Measurements from ENCODE around the gene ZNF484.
"Not testable (repeated sequence)": the region's sequence is repeated elsewhere in the genome, so short reads cannot be mapped to it uniquely, and the experiment has no call there.

Gene ZNF484

GRCh38 chr9:92877531-92878430, at the start of gene ZNF484:
ZNF484 (minus strand) TSS chr9:92878038; CDS start chr9:92875029, 3,009 bp downstream.
- Histone ChIP-seq H3K27me3 (ENCODE audit: control insufficient read depth, insufficient read depth, low read length) (no peaks in the 10 kb centered on the region), H3K27ac (ENCODE audit: low read depth, low read length) (peak within 1 kb of the TSS; percentile 78), H3K9me3 (ENCODE audit: control insufficient read depth, insufficient read depth, low read length) (no peaks in the 10 kb centered on the region), H3K4me1 (ENCODE audit: control insufficient read depth, insufficient read depth, low read length) (peaks cover 23% of the 10 kb centered on the region), H3K36me3 (ENCODE audit: control insufficient read depth, insufficient read depth, low read length) (peaks cover 4% of the 10 kb centered on the region; the same call in 1 of the 2 replicates), H3K4me3 (ENCODE audit: low read depth, low read length) (peak within 1 kb of the TSS; percentile 99), H3K9ac (ENCODE audit: low read depth, low read length) (peak within 1 kb of the TSS; percentile 83)

DNA sequence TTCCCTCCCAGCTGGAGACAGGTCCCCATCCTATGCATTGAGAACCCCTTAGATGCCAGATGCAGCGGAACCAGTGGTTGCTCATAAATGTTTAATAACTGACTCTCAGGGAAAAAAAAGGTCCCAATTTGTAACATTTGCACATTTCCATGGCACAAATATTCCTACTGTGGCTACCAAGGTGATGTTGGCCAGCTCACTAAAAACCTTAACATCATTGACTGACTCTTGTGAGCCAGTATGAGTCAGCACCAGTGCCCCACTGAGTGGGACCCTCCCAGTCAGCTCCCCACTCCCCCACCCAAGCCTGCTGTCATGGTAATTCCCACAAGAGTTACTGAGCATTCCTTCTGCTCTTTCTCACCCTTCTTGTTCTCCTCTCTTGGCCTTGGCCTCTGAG, 42.6 kb upstream of the ZNF484 start:
- Histone ChIP-seq H3K4me1 (ENCODE audit: control insufficient read depth, insufficient read depth, low read length) (no peaks in the 10 kb centered on the region), H3K27me3 (ENCODE audit: control insufficient read depth, insufficient read depth, low read length) (no peaks in the 10 kb centered on the region), H3K9me3 (ENCODE audit: control insufficient read depth, insufficient read depth, low read length) (no peaks in the 10 kb centered on the region), H3K36me3 (ENCODE audit: control insufficient read depth, insufficient read depth, low read length) (no peaks in the 10 kb centered on the region), H3K27ac (ENCODE audit: low read depth, low read length) (no peak overlapping the region), H3K4me3 (ENCODE audit: low read depth, low read length) (no peak overlapping the region), H3K9ac (ENCODE audit: low read depth, low read length) (no peak overlapping the region)

GRCh38 chr9:92917176-92917800, 39.5 kb upstream of the ZNF484 start:
- H3K36me3 ChIP-seq (ENCODE audit: control insufficient read depth, insufficient read depth, low read length) = no peaks in the 10 kb centered on the region
- no peaks in the 10 kb centered on the region for H3K4me1 ChIP-seq (ENCODE audit: control insufficient read depth, insufficient read depth, low read length)
- no peaks in the 10 kb centered on the region for H3K9me3 ChIP-seq (ENCODE audit: control insufficient read depth, insufficient read depth, low read length)
- H3K27me3 ChIP-seq (ENCODE audit: control insufficient read depth, insufficient read depth, low read length) = no peaks in the 10 kb centered on the region
- H3K4me3 ChIP-seq (ENCODE audit: low read depth, low read length) = no peak overlapping the region
- H3K9ac ChIP-seq (ENCODE audit: low read depth, low read length) = no peak overlapping the region
- H3K27ac ChIP-seq (ENCODE audit: low read depth, low read length) = no peak overlapping the region

DNA sequence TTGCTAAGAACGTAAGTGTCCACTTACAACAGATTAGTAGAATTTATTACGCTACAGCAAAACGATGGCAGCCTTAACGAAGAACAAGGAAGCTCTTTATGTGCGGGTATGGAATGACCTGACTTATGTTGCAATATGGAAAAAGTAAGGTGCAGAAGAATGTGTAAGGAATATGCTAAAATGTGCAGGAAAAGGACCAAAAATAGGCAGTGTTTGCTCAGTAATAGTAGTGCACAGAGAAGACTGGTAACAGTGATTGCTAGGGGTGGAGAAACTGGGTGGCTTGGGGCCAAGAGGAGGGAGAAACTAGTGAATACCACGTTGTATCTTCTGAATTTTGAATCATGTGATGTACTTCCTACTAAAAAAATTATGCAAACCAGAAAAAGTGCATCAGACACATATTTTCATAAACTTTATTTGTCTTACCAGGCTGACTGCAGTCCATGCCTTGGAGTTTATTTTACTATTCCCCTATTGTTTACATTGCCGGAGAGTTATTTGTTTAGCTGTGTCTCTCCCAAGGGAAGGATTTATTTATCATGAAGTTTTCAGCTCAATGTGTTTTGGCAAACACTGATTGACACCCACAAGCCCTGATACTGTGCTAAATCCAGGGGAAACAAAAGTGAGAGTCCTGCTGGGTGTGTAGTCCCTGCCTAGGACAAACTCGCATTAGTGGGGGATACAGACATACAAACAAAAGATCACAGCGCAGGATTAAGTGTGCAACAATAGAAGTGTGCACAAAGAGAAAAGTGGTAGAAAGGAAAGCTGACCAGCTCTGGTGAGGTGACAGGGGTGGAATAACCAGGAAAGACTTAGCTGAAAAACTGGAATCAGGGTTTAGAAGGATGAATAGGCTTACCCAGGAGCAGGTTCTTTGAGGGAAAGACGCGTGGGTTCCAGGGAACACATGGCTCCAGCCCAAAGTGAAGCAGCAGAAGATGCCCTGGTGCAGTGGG, 34.0 kb upstream of the ZNF484 start:
- no peak overlapping the region for H3K4me3 ChIP-seq (ENCODE audit: low read depth, low read length)
- no peaks in the 10 kb centered on the region for H3K36me3 ChIP-seq (ENCODE audit: control insufficient read depth, insufficient read depth, low read length)
- H3K27me3 ChIP-seq (ENCODE audit: control insufficient read depth, insufficient read depth, low read length) = no peaks in the 10 kb centered on the region
- no peaks in the 10 kb centered on the region for H3K9me3 ChIP-seq (ENCODE audit: control insufficient read depth, insufficient read depth, low read length)
- H3K27ac ChIP-seq (ENCODE audit: low read depth, low read length) = no peak overlapping the region
- no peaks in the 10 kb centered on the region for H3K4me1 ChIP-seq (ENCODE audit: control insufficient read depth, insufficient read depth, low read length)
- no peak overlapping the region for H3K9ac ChIP-seq (ENCODE audit: low read depth, low read length)

DNA sequence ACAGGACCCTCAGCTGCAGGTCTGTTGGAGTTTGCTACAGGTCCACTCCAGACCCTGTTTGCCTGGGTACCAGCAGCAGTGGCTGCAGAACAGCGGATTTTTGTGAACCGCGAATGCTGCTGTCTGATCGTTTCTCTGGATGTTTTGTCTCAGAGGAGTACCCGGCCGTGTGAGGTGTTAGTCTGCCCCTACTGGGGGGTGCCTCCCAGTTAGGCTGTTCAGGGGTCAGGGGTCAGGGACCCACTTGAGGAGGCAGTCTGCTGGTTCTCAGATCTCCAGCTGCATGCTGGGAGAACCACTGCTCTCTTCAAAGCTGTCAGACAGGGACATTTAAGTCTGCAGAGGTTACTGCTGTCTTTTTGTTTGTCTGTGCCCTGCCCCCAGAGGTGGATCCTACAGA, 27.3 kb upstream of the ZNF484 start:
- not testable (repeated sequence) for H3K4me1 ChIP-seq (ENCODE audit: control insufficient read depth, insufficient read depth, low read length); H3K27ac ChIP-seq (ENCODE audit: low read depth, low read length); H3K9ac ChIP-seq (ENCODE audit: low read depth, low read length); H3K4me3 ChIP-seq (ENCODE audit: low read depth, low read length); H3K9me3 ChIP-seq (ENCODE audit: control insufficient read depth, insufficient read depth, low read length); H3K36me3 ChIP-seq (ENCODE audit: control insufficient read depth, insufficient read depth, low read length); H3K27me3 ChIP-seq (ENCODE audit: control insufficient read depth, insufficient read depth, low read length)

- H3K4me3 ChIP-seq (ENCODE audit: low read depth, low read length) = no peak overlapping the region
- H3K9me3 ChIP-seq (ENCODE audit: control insufficient read depth, insufficient read depth, low read length) = no peaks in the 10 kb centered on the region
- no peaks in the 10 kb centered on the region for H3K4me1 ChIP-seq (ENCODE audit: control insufficient read depth, insufficient read depth, low read length)
- no peak overlapping the region for H3K27ac ChIP-seq (ENCODE audit: low read depth, low read length)
- H3K9ac ChIP-seq (ENCODE audit: low read depth, low read length) = no peak overlapping the region
- H3K36me3 ChIP-seq (ENCODE audit: control insufficient read depth, insufficient read depth, low read length) = no peaks in the 10 kb centered on the region
- H3K27me3 ChIP-seq (ENCODE audit: control insufficient read depth, insufficient read depth, low read length) = no peaks in the 10 kb centered on the region
These were observed 19.5 kb upstream of the ZNF484 start for GRCh38 chr9:92897323-92897722.

- H3K27ac ChIP-seq (ENCODE audit: low read depth, low read length) = no peak overlapping the region
- no peaks in the 10 kb centered on the region for H3K9me3 ChIP-seq (ENCODE audit: control insufficient read depth, insufficient read depth, low read length)
- H3K36me3 ChIP-seq (ENCODE audit: control insufficient read depth, insufficient read depth, low read length) = no peaks in the 10 kb centered on the region
- H3K4me3 ChIP-seq (ENCODE audit: low read depth, low read length) = no peak overlapping the region
- peaks cover 6% of the 10 kb centered on the region for H3K4me1 ChIP-seq (ENCODE audit: control insufficient read depth, insufficient read depth, low read length)
- no peak overlapping the region for H3K9ac ChIP-seq (ENCODE audit: low read depth, low read length)
- no peaks in the 10 kb centered on the region for H3K27me3 ChIP-seq (ENCODE audit: control insufficient read depth, insufficient read depth, low read length)
These were observed 18.1 kb upstream of the ZNF484 start for GRCh38 chr9:92895812-92896436.

DNA sequence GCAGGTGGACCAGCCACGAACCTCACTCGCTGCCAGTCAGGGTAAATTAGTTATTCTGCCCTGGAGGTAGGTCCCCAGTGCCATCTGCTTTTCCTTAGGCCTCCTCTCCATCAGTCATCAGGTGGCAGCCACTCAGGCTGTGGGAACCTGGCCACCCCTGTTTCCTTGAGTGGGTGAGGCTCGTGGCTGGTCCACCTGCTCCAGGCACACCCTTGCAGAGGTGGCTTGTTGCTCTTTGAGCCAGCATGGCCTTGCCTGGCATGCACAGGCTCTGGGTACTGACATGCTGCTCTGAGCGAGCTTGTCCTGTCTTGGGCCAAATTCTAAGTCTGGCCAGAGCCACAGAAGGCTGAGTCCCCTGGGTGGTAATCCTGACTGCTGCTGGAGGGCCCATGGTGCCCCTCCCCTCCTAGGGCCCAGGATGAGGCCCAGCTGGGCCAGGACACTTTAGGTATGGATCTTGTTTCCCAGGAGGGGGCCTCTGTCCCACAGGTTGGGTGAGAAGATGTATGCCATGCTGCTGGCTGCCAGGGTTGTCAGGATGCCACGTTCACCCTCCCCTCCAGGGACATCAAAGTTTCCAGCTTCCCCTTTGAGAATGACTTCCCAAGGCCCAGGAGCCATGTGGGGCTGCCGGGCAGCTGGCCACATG, 17.0 kb upstream of the ZNF484 start:
- H3K9me3 ChIP-seq (ENCODE audit: control insufficient read depth, insufficient read depth, low read length) = no peaks in the 10 kb centered on the region
- H3K36me3 ChIP-seq (ENCODE audit: control insufficient read depth, insufficient read depth, low read length) = no peaks in the 10 kb centered on the region
- no peak overlapping the region for H3K9ac ChIP-seq (ENCODE audit: low read depth, low read length)
- H3K27ac ChIP-seq (ENCODE audit: low read depth, low read length) = no peak overlapping the region
- no peak overlapping the region for H3K4me3 ChIP-seq (ENCODE audit: low read depth, low read length)
- H3K4me1 ChIP-seq (ENCODE audit: control insufficient read depth, insufficient read depth, low read length) = peaks cover 13% of the 10 kb centered on the region
- no peaks in the 10 kb centered on the region for H3K27me3 ChIP-seq (ENCODE audit: control insufficient read depth, insufficient read depth, low read length)

GRCh38 chr9:92893916-92894610, 16.2 kb upstream of the ZNF484 start:
- not testable (repeated sequence) for H3K36me3 ChIP-seq (ENCODE audit: control insufficient read depth, insufficient read depth, low read length); H3K27me3 ChIP-seq (ENCODE audit: control insufficient read depth, insufficient read depth, low read length); H3K9ac ChIP-seq (ENCODE audit: low read depth, low read length); H3K9me3 ChIP-seq (ENCODE audit: control insufficient read depth, insufficient read depth, low read length); H3K4me3 ChIP-seq (ENCODE audit: low read depth, low read length); H3K27ac ChIP-seq (ENCODE audit: low read depth, low read length)
- H3K4me1 ChIP-seq (ENCODE audit: control insufficient read depth, insufficient read depth, low read length) = peaks cover 13% of the 10 kb centered on the region

GRCh38 chr9:92892276-92892675, 14.4 kb upstream of the ZNF484 start:
- not testable (repeated sequence) for H3K27me3 ChIP-seq (ENCODE audit: control insufficient read depth, insufficient read depth, low read length); H3K9ac ChIP-seq (ENCODE audit: low read depth, low read length); H3K9me3 ChIP-seq (ENCODE audit: control insufficient read depth, insufficient read depth, low read length); H3K4me3 ChIP-seq (ENCODE audit: low read depth, low read length); H3K36me3 ChIP-seq (ENCODE audit: control insufficient read depth, insufficient read depth, low read length); H3K27ac ChIP-seq (ENCODE audit: low read depth, low read length)
- H3K4me1 ChIP-seq (ENCODE audit: control insufficient read depth, insufficient read depth, low read length) = peaks cover 13% of the 10 kb centered on the region

Data from HUES48 (cell line).